H1 (cell line): ENCODE data around the gene GATA1. TPM values are rescaled to one million over a fixed set of nuclear protein-coding genes. Genes with fewer than 3 reads are reported as not detected.
"Not testable (repeated sequence)": the region's sequence is repeated elsewhere in the genome, so short reads cannot be mapped to it uniquely, and the experiment has no call there.

ENCODE experiments used
- CTCF ChIA-PET: fragments of 300-600 bp; sonication (Branson Sonifier 250); formaldehyde crosslinking; loops from one replicate; lab custom pipeline; 2021; ENCODE audit not compliant: partially characterized antibody; lab: Charles Lee
- POLR2A ChIA-PET: fragments of 300-600 bp; sonication (Branson Sonifier 250); formaldehyde crosslinking; loops from one replicate; lab custom pipeline; 2021; ENCODE audit warnings: inconsistent platforms; ENCODE audit not compliant: partially characterized antibody; lab: Charles Lee
- DNase-seq, 2 experiments: peaks; one replicate each; pipeline versions ENCODE4 v3.0.0 to v3.0.0-alpha.2; 2010 to 2022; ENCODE audit warnings: low spot score in 2 of 2, low read depth in 1 of 2, mixed read lengths in 1 of 2
- FAIRE-seq: peaks from 2 replicates; lab custom pipeline; 2011; peaks lifted over from hg19 to GRCh38; lab: Jason Lieb, UNC
- H2AFZ ChIP-seq: 2 replicates; pipeline ENCODE4 v1.8.1; 2012; ENCODE audit warnings: low read length, inconsistent platforms
- H2AK5ac ChIP-seq: 2 replicates; pipeline ENCODE4 v1.6.1; 2013; ENCODE audit warnings: low read depth, low read length
- H2BK120ac ChIP-seq: replicated peaks from 2 replicates; pipeline ENCODE3; 2013; ENCODE audit warnings: low read depth, low read length, inconsistent platforms
- H2BK12ac ChIP-seq: 2 replicates; pipeline ENCODE4 v1.6.1; 2013; ENCODE audit warnings: low read depth, low read length
- H2BK15ac ChIP-seq: 2 replicates; pipeline ENCODE4 v1.6.1; 2013; ENCODE audit warnings: low read length
- H2BK20ac ChIP-seq: 2 replicates; pipeline ENCODE4 v1.6.1; 2013; ENCODE audit warnings: low read length
- H2BK5ac ChIP-seq: 2 replicates; pipeline ENCODE4 v1.6.1; 2013; ENCODE audit warnings: low read depth, low read length
- H3K14ac ChIP-seq: 2 replicates; pipeline ENCODE4 v1.6.1; 2013; ENCODE audit warnings: inconsistent platforms; ENCODE audit not compliant: insufficient read length
- H3K18ac ChIP-seq: 2 replicates; pipeline ENCODE4 v1.6.1; 2013; ENCODE audit warnings: low read length; ENCODE audit errors: extremely low read depth
- H3K23ac ChIP-seq: 2 replicates; pipeline ENCODE4 v1.6.1; 2013; ENCODE audit warnings: inconsistent platforms; ENCODE audit not compliant: insufficient read length
- H3K23me2 ChIP-seq: 2 replicates; pipeline ENCODE4 v1.6.1; 2013; ENCODE audit warnings: low read depth, low read length
- H3K27ac ChIP-seq: 2 replicates; pipeline ENCODE4 v1.6.1; 2011; ENCODE audit warnings: low read depth, low read length, inconsistent platforms
- H3K27me3 ChIP-seq, 4 experiments: replicated peaks in 1 of 4; 1 replicate in 1 of 4; 2 replicates in 3 of 4; pipeline versions ENCODE4 v1.6.1 to v1.8.1; 2011 to 2013; ENCODE audit warnings: low read length in 3 of 4, mild to moderate bottlenecking in 3 of 4, inconsistent platforms in 2 of 4, mixed read lengths in 2 of 4, moderate library complexity in 1 of 4; ENCODE audit not compliant: control insufficient read depth in 3 of 4, insufficient read depth in 3 of 4; ENCODE audit errors: extremely low read depth in 1 of 4
- H3K36me3 ChIP-seq, 4 experiments: 2 replicates each; pipeline versions ENCODE4 v1.6.1 to v1.8.1; 2011 to 2013; ENCODE audit warnings: mild to moderate bottlenecking in 4 of 4, low read length in 3 of 4, moderate library complexity in 2 of 4, control low read depth in 1 of 4, inconsistent platforms in 1 of 4; ENCODE audit not compliant: insufficient read depth in 4 of 4, control insufficient read depth in 2 of 4
- H3K4ac ChIP-seq: replicated peaks from 2 replicates; pipeline ENCODE3; 2013; ENCODE audit warnings: low read length, low read depth, mixed read lengths, inconsistent platforms; ENCODE audit not compliant: insufficient read length
- H3K4me1 ChIP-seq, 4 experiments: replicated peaks in 1 of 4; 1 replicate in 1 of 4; 2 replicates in 3 of 4; pipeline versions ENCODE4 v1.6.1 to v1.8.1; 2011 to 2013; ENCODE audit warnings: low read length in 3 of 4, inconsistent platforms in 2 of 4, mixed read lengths in 1 of 4; ENCODE audit not compliant: insufficient read depth in 4 of 4, control insufficient read depth in 3 of 4
- H3K4me2 ChIP-seq, 2 experiments: 2 replicates each; pipeline versions ENCODE4 v1.6.1 to v1.8.1; 2011 to 2013; ENCODE audit warnings: low read depth in 2 of 2, low read length in 2 of 2, control low read depth in 1 of 2, inconsistent platforms in 1 of 2, mild to moderate bottlenecking in 1 of 2; ENCODE audit not compliant: insufficient read depth in 1 of 2
- H3K4me3 ChIP-seq, 4 experiments: fragments of 200-600, 300-600 bp in 1 of 4; sonication (generic), shearing (Covaris generic), sonication (Bioruptor Twin) in 1 of 4; 2 replicates each; pipeline versions ENCODE4 v1.5.1 to v1.8.1; 2011 to 2016; ENCODE audit warnings: low read length in 4 of 4, low read depth in 3 of 4, control low read depth in 2 of 4, inconsistent platforms in 2 of 4, mild to moderate bottlenecking in 2 of 4, mixed read lengths in 1 of 4, moderate library complexity in 1 of 4; ENCODE audit not compliant: insufficient read depth in 2 of 4; ENCODE audit errors: extremely low read depth in 1 of 4
- H3K56ac ChIP-seq: replicated peaks from 2 replicates; pipeline ENCODE3; 2013; ENCODE audit warnings: low read depth, mild to moderate bottlenecking, mixed read lengths, low read length, inconsistent platforms; ENCODE audit not compliant: insufficient read length
- H3K79me1 ChIP-seq: 2 replicates; pipeline ENCODE4 v1.6.1; 2013; ENCODE audit warnings: low read depth, low read length, control low read depth
- H3K79me2 ChIP-seq, 2 experiments: 2 replicates each; pipeline versions ENCODE4 v1.6.1 to v1.8.1; 2012 to 2013; ENCODE audit warnings: low read length in 2 of 2, mild to moderate bottlenecking in 2 of 2, inconsistent platforms in 1 of 2; ENCODE audit not compliant: insufficient read depth in 2 of 2, control insufficient read depth in 1 of 2
- H3K9ac ChIP-seq, 4 experiments: replicated peaks in 1 of 4; 1 replicate in 1 of 4; 2 replicates in 3 of 4; pipeline versions ENCODE4 v1.6.1 to v1.8.1; 2011 to 2013; ENCODE audit warnings: low read depth in 3 of 4, low read length in 3 of 4, control low read depth in 2 of 4, mild to moderate bottlenecking in 2 of 4, moderate library complexity in 2 of 4, inconsistent platforms in 1 of 4; ENCODE audit errors: extremely low read depth in 1 of 4
- H3K9me3 ChIP-seq, 2 experiments: 2 replicates each; pipeline versions ENCODE4 v1.6.1 to v1.8.1; 2012 to 2013; ENCODE audit warnings: mild to moderate bottlenecking in 2 of 2, moderate library complexity in 2 of 2, control low read depth in 1 of 2, inconsistent platforms in 1 of 2, low read depth in 1 of 2, low read length in 1 of 2, mixed read lengths in 1 of 2; ENCODE audit not compliant: insufficient read depth in 2 of 2
- H4K20me1 ChIP-seq, 2 experiments: replicated peaks in 1 of 2; 2 replicates each; pipeline versions ENCODE3 to v1.8.1; 2011 to 2013; ENCODE audit warnings: inconsistent platforms in 2 of 2, low read length in 2 of 2, mild to moderate bottlenecking in 1 of 2; ENCODE audit not compliant: insufficient read depth in 2 of 2, control insufficient read depth in 1 of 2
- H4K5ac ChIP-seq: 2 replicates; pipeline ENCODE4 v1.6.1; 2013; ENCODE audit warnings: low read length, low read depth, mixed read lengths, inconsistent platforms; ENCODE audit not compliant: insufficient read length
- H4K8ac ChIP-seq: 2 replicates; pipeline ENCODE4 v1.8.0; 2013; ENCODE audit warnings: mild to moderate bottlenecking, moderate library complexity, low read length, inconsistent platforms; ENCODE audit not compliant: insufficient read depth; ENCODE audit errors: extremely low read depth
- H4K91ac ChIP-seq: replicated peaks from 2 replicates; pipeline ENCODE3; 2013; ENCODE audit warnings: low read length, mixed read lengths, inconsistent platforms; ENCODE audit not compliant: insufficient read length
- WGBS, 2 experiments: shearing (Covaris generic) in 1 of 2; methylation state at CpG; one replicate each; pipeline versions ENCODE4 v1.1.6 to v1.1.7; 2013 to 2015; ENCODE audit warnings: low lambda C conversion rate in 2 of 2, mixed read lengths in 2 of 2, inconsistent platforms in 1 of 2, low coverage in 1 of 2, missing lambda C conversion rate in 1 of 2; ENCODE audit not compliant: insufficient replicate concordance in 2 of 2, insufficient coverage in 1 of 2, insufficient read length in 1 of 2; ENCODE audit errors: extremely low coverage in 1 of 2, missing lambda C conversion rate in 1 of 2; 5-methylcytosine and 5-hydroxymethylcytosine counted together
- polyA plus RNA-seq, 7 experiments: library from polyadenylated mRNA; depleted of rRNA in 3 of 7; stranded (reverse) in 5 of 7; unstranded in 2 of 7; fragments of >200 nt in 5 of 7; fragments of 200-250 nt in 2 of 7; gene quantifications; 1 replicate in 5 of 7; 2 replicates in 1 of 7; 4 replicates in 1 of 7; pipeline versions ENCODE4 v1.2.1 to v1.2.3, GENCODE V29; 2011 to 2013; ENCODE audit warnings: missing spikeins in 2 of 7, mixed read lengths in 2 of 7
- total RNA-seq: library from RNA; stranded (reverse); fragmentation: NEBNext Ultra II Directional; extraction: Animal tissue kit (Norgen Biotek cat#: 25700); gene quantifications from 2 replicates; pipeline ENCODE4 v1.2.1, GENCODE V29; 2021

The GATA1 gene
- total and polyA plus RNA-seq, 2 of the 8 experiments (the other 6 are each of a cell fraction or from before 2014, with no cell fraction given) = 0.05 TPM; not detected in 1

GRCh38 chrX:48819394-48819793 is 33.0 kb downstream of the GATA1 start:
- no CpG with 5 or more reads among the region's 9 CpGs for WGBS, 2 experiments
- H3K4me1 ChIP-seq, H4K20me1 ChIP-seq, H2AK5ac ChIP-seq, H4K91ac ChIP-seq, H3K23me2 ChIP-seq, H4K5ac ChIP-seq, DNase-seq, H3K27ac ChIP-seq, H3K79me1 ChIP-seq, H3K23ac ChIP-seq, H2BK5ac ChIP-seq, H2BK20ac ChIP-seq, H3K4me2 ChIP-seq, H2BK15ac ChIP-seq, H3K9me3 ChIP-seq, H3K4me3 ChIP-seq, H3K18ac ChIP-seq, H3K56ac ChIP-seq, H4K8ac ChIP-seq, H3K4ac ChIP-seq, H3K27me3 ChIP-seq, H3K9ac ChIP-seq, H3K14ac ChIP-seq, H2AFZ ChIP-seq, H2BK120ac ChIP-seq, POLR2A ChIA-PET, FAIRE-seq, H2BK12ac ChIP-seq, H3K79me2 ChIP-seq: not testable (repeated sequence)
- H3K36me3 ChIP-seq = peaks cover 0 to 12% (median 6%) of the 10 kb centered on the region in 4 experiments; a peak in 5 of 8 replicates
- CTCF ChIA-PET = interaction anchor here (0.6 kb wide), 1 partner anchor 133 kb away, joined by 3 read pairs; no protein-coding TSS in a partner anchor
